ENCODE data around the gene SERGEF.

Gene SERGEF

DNA sequence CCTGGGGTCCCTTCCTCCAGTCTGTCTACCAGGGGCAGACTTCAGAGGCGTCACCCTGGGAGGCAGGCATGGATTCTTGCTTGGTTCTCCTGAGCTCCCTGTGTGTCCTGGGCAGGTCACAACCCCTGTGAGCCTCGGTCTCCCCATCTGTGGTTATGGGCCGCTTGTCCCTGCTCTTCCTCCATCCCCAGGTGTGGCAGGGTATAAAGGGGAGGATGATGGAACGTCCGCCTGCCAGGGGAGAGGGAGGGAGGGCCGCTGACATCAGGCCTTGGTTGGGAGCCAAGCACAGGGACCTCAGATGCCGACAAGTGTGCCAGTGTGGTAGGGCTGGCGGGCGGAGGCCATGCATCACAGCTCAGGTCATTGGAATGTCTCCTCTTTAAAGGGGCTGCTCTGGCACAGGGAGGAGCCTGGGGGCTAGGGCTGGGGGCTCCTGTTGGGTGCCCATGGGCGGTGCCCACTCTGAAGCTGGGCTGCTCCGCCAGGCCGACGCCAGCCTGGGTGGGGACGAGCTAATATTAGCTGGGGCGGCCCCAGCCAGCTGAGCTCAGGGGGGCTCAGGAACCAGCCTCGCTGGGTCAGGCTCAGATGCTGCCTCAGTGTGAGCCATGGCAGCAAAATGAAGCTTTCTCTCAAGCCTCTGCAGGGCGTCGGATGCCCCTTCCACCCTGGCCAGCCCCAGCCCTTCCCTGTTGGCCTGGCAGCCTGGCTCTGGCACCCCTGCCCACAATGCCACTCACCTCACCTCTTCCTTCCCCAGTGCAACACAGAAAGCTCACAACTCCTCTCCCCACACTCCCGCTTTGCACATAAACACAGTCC lies 265.5 kb downstream of the SERGEF start:
- DNase-seq: no peak

DNA sequence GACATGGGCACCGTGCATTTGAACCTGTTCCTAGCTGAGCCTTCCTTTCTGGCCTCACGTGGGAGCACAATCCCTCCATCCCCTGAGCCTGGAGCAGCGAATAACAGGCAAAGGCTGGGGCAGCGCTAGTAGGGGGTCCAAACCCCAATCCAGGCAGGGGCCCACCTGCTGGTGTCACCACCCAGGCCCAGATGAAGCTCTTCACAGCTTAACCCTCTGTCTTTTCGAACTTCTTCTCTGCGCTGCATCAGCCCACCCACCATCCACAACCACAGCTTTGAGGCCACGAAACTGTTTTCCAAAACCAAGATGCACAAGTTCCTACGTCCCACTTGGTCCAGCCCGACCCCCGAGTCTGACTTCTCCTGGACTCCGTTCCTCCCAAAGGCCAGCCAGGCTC lies 266.8 kb downstream of the SERGEF start:
- DNase-seq: no peak

DNA sequence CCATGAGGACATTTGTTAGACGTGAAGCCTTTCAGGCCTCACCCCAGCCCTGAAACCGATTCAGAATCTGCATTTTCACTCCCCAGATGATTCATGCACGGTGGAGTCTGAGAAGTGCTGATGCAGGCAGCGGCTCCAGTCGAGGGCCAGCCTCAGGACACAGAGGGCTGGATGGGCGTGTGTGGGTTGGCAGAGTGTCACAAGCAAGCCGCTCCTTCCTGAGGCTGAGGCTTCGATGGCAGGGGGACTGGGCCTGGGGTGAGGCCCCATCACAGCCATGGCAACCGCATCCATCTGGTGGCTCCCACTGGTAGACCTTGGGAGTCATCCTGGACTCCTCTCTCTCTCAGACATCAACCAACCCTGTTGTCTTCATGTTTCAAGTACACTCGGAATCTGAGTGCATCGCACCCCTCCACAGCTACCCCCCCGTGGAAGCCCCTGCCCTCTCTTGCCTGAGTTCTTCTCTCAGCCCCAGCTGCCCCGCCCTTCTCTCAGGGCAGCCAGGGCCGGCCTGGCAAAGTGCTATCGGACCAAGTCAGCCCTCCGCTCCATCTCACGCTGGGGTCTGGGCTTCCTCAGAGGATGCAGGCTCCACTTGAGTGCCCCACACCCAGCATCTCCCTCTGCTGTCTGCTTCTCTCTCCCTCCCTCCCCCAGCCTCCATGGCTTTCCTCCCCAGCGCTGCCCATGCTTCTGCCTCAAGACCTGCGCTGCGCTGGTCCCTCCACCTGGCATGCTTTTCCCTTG lies 267.6 kb downstream of the SERGEF start:
- DNase-seq: no peak

- peak in 1 of 14 donors; percentile 59 for DNase-seq
Observed at GRCh38 chr11:17744151-17744940, 268.5 kb downstream of the SERGEF start.

- DNase-seq: no peak
Observed at GRCh38 chr11:17743808-17744119, 269.1 kb downstream of the SERGEF start.

DNA sequence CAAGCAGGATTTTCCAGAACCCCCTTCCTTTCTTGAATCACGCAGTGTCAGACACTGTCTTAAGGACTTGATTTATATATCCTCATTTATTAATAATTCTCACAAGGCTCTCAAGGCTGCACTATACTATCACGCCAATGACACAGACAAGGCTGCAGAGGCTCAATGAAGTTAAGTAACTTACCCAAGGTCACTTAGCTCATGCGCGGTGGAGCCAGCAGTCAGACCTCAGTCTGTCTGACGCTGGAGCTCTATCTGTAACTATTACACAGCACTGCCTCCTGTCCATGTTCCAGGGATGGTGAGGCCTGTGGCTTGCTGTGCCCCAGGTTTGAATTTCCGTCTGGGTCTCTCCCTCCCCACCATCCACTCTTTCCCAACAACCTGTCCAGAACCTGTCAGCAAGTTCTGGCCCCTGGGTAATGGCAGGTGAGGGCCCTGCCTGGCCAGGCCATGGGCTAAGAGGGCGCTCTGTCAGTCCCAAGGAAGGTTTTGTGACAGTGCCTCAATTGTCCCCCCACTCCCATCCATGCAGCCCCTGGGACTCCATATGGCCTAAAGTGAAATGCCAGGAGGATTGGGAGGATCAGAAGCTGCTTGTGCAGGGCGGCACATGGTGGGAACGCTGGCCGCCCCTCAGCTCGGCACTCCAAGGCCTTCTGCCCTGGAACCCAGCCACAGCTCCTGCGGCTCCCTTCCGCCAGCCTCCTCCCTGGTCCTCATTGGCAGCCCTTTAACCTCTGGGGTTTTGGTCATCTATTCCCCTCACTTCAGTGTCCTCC lies 269.6 kb downstream of the SERGEF start:
- DNase-seq: no peak

DNA sequence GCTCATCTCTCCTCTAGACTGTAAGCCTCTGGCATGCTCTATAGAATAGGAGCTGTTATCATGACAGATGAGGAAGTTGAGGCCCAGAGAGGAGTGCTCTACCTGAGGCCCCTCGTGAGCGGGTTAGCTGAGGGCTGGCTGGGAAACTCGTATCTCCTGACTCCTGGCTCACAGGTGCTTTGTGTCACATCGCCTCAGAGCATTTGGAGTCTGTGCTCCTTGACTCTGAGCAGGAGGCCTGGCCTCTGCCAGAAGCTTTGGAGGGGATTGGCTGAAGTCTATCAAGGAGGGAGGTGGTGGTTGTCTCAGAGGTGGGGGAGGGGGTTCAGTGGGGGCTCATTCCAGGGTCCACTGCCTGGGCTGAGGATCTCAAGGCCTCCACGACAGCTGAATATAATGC lies 270.8 kb downstream of the SERGEF start:
- DNase-seq: no peak

DNA sequence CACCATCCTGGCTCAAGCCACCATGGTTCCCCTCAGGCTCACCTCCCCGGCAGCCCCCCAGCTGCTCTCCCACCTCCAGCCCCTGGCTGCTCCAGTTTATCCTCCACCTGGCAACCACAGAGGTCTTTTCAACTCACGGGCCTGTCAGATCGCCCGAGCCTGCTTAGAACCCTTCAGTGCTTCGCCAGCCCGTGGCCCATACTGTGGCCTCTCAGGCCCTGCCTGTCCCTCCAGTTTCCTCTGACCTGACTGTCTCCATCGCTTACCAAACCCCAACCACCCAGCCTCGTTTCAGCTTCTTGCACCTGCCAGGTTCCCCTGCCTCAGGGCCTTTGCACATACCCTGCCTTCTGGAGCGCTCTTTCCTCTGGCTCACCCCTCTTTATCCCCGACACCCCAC lies 271.4 kb downstream of the SERGEF start:
- no peak for DNase-seq

DNA sequence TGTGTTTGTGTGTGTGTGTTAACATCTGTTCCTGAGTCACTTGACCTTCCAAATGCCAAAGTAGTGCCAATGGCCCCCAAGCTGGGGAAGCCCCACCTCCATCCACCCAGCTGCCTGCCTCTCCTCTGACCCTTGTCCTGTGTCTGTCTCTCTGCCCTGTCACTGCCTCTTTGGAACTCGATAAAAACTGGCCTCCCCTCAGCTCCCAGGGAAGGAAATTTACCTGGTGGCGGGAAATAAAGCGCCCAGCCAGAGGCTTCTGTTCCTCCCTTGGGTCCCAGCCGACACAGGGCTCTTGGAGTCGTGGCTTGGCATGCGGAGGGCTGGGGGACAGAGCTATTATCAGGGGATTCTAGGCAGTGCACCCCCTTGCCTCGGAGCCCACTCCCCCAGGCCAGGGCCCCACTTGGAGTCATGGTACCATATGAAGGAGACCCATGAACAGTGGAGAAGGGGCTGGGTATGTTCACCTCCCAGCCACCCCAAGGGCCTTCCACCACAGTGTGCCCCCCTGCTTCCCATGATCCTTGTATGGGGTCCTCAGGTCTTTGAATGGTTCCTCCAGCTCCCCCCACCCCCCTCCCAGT lies 272.1 kb downstream of the SERGEF start:
- no peak for DNase-seq

GRCh38 chr11:17739945-17740338 lies 272.9 kb downstream of the SERGEF start:
- no peak for DNase-seq

- DNase-seq: no peak
Observed at GRCh38 chr11:17738151-17738973, 274.5 kb downstream of the SERGEF start.

Data from C1 segment of cervical spinal cord (tissue), 14 donors.